ENCODE data around the gene SRSF1. TPM values are rescaled to one million over a fixed set of nuclear protein-coding genes. Genes with fewer than 3 reads are reported as not detected.

SRSF1 gene
- total and polyA plus RNA-seq, 10 donors = 65.8 to 213 (median 172) TPM

- peaks cover 0 to 5% (median 0%) of the 10 kb centered on the region in 8 donors for H3K9me3 ChIP-seq
- no peaks in the 10 kb centered on the region for H3K4me1 ChIP-seq
- intact Hi-C loops (cut with DNase I; ENCODE audit: low total_unique reads) = no loop called here
- WGBS, 5 donors = 55 to 64% (median 61%) methylated on average over 6 of the region's 6 CpGs
- no peak for DNase-seq
- H3K27ac ChIP-seq = no peak overlapping the region
- H3K27me3 ChIP-seq (replicated peaks in 1 of 7) = peaks cover 0 to 13% (median 0%) of the 10 kb centered on the region in 7 donors
- H3K36me3 ChIP-seq = no peaks in the 10 kb centered on the region
- no peak overlapping the region for H3K4me3 ChIP-seq
- TF ChIP-seq POLR2A (IDR thresholded peaks at IDR 0.05) (no peak), CTCF (IDR thresholded peaks at IDR 0.05 in 8 of 11, conservative IDR thresholded peaks at IDR 0.05 in 3 of 11) (no peak), POLR2AphosphoS5 (IDR thresholded peaks at IDR 0.05) (no peak)
Measured at GRCh38 chr17:58032691-58033415, 25.8 kb upstream of the SRSF1 start.

- H3K27ac ChIP-seq = no peak overlapping the region
- DNase-seq = no peak
- no peak overlapping the region for H3K4me3 ChIP-seq
- peaks cover 0 to 5% (median 0%) of the 10 kb centered on the region in 8 donors for H3K9me3 ChIP-seq
- TF ChIP-seq POLR2AphosphoS5 (IDR thresholded peaks at IDR 0.05) = no peak
- no peaks in the 10 kb centered on the region for H3K36me3 ChIP-seq
- H3K4me1 ChIP-seq = no peaks in the 10 kb centered on the region
- intact Hi-C loops (cut with DNase I; ENCODE audit: low total_unique reads) = no loop called here
- H3K27me3 ChIP-seq (replicated peaks in 1 of 7) = peaks cover 0 to 30% (median 0%) of the 10 kb centered on the region in 7 donors
Measured at GRCh38 chr17:58028578-58028977, 21.5 kb upstream of the SRSF1 start.

- Histone ChIP-seq H3K4me1 (no peaks in the 10 kb centered on the region), H3K4me3 (no peak overlapping the region), H3K36me3 (no peaks in the 10 kb centered on the region), H3K27ac (no peak overlapping the region), H3K27me3 (replicated peaks in 1 of 7) (peaks cover 0 to 39% (median 0%) of the 10 kb centered on the region in 7 donors), H3K9me3 (no peaks in the 10 kb centered on the region)
- WGBS, 5 donors = 75 to 92% (median 86%) methylated on average over 9 of the region's 9 CpGs
- no peak for DNase-seq
- intact Hi-C loops (cut with DNase I; ENCODE audit: low total_unique reads) = no loop called here
- TF ChIP-seq CTCF (IDR thresholded peaks at IDR 0.05 in 8 of 11, conservative IDR thresholded peaks at IDR 0.05 in 3 of 11) = no peak
- no peak for TF ChIP-seq POLR2AphosphoS5 (IDR thresholded peaks at IDR 0.05)
- TF ChIP-seq POLR2A (IDR thresholded peaks at IDR 0.05) = no peak
Measured at GRCh38 chr17:58020401-58020800, 13.4 kb upstream of the SRSF1 start.

GRCh38 chr17:58019521-58019920 is 12.5 kb upstream of the SRSF1 start:
- Histone ChIP-seq H3K4me3 (no peak overlapping the region), H3K9me3 (no peaks in the 10 kb centered on the region), H3K4me1 (no peaks in the 10 kb centered on the region), H3K27me3 (replicated peaks in 1 of 7) (peaks cover 0 to 30% (median 0%) of the 10 kb centered on the region in 7 donors), H3K36me3 (no peaks in the 10 kb centered on the region), H3K27ac (no peak overlapping the region)
- TF ChIP-seq POLR2AphosphoS5 (IDR thresholded peaks at IDR 0.05) (no peak), POLR2A (IDR thresholded peaks at IDR 0.05) (no peak), CTCF (IDR thresholded peaks at IDR 0.05 in 8 of 11, conservative IDR thresholded peaks at IDR 0.05 in 3 of 11) (no peak)
- no peak for DNase-seq
- intact Hi-C loops (cut with DNase I; ENCODE audit: low total_unique reads) = no loop called here
